Astrocyte (in vitro differentiated cells and primary cell): ENCODE results near the gene NAALADL2. TPM values are rescaled to one million over a fixed set of nuclear protein-coding genes. Genes with fewer than 3 reads are reported as not detected.

Experiments used
- DNase-seq: peaks from one replicate; pipeline ENCODE4 v3.0.0-alpha.2; 2010; ENCODE audit warnings: low read depth
- FAIRE-seq: peaks from 2 replicates; lab custom pipeline; 2011; peaks lifted over from hg19 to GRCh38; lab: Jason Lieb, UNC
- H2AFZ ChIP-seq: 2 replicates; pipeline ENCODE4 v1.6.0; 2012; ENCODE audit warnings: low read depth, low read length, inconsistent platforms
- H3K27ac ChIP-seq: 2 replicates; pipeline ENCODE4 v1.5.1; 2011; ENCODE audit warnings: low read depth, low read length, inconsistent platforms
- H3K27me3 ChIP-seq: 2 replicates; pipeline ENCODE4 v1.6.0; 2011; ENCODE audit warnings: low read length, inconsistent platforms; ENCODE audit not compliant: insufficient read depth
- H3K36me3 ChIP-seq: 2 replicates; pipeline ENCODE4 v1.5.1; 2011; ENCODE audit warnings: low read length, inconsistent platforms; ENCODE audit not compliant: insufficient read depth
- H3K4me1 ChIP-seq: 2 replicates; pipeline ENCODE4 v1.5.1; 2011; ENCODE audit warnings: low read length, inconsistent platforms; ENCODE audit not compliant: insufficient read depth
- H3K4me2 ChIP-seq: 2 replicates; pipeline ENCODE4 v1.6.0; 2012; ENCODE audit warnings: low read length, inconsistent platforms
- H3K4me3 ChIP-seq: 2 replicates; pipeline ENCODE4 v1.5.1; 2011; ENCODE audit warnings: low read depth, mild to moderate bottlenecking, low read length, inconsistent platforms; ENCODE audit not compliant: insufficient read depth
- H3K79me2 ChIP-seq: 2 replicates; pipeline ENCODE4 v1.6.0; 2012; ENCODE audit warnings: mild to moderate bottlenecking, low read length, inconsistent platforms; ENCODE audit not compliant: insufficient read depth
- H3K9ac ChIP-seq: 2 replicates; pipeline ENCODE4 v1.6.0; 2012; ENCODE audit warnings: mild to moderate bottlenecking, low read length, inconsistent platforms
- H3K9me3 ChIP-seq: 2 replicates; pipeline ENCODE4 v1.5.1; 2012; ENCODE audit warnings: low read depth, mild to moderate bottlenecking, low read length, inconsistent platforms; ENCODE audit not compliant: insufficient read depth
- H4K20me1 ChIP-seq: 2 replicates; pipeline ENCODE4 v1.6.0; 2012; ENCODE audit warnings: low read length, inconsistent platforms; ENCODE audit not compliant: insufficient read depth
- H3K27ac Mint-ChIP-seq: one replicate; pipeline ENCODE4 v1.8.0; 2021; ENCODE audit warnings: mild to moderate bottlenecking, mixed read lengths; ENCODE audit not compliant: unreplicated experiment
- H3K27me3 Mint-ChIP-seq: one replicate; pipeline ENCODE4 v1.8.0; 2021; ENCODE audit warnings: low read depth, mixed read lengths; ENCODE audit not compliant: unreplicated experiment
- H3K36me3 Mint-ChIP-seq: one replicate; pipeline ENCODE4 v1.8.0; 2021; ENCODE audit warnings: low read depth, mixed read lengths; ENCODE audit not compliant: unreplicated experiment
- H3K4me1 Mint-ChIP-seq: one replicate; pipeline ENCODE4 v1.8.0; 2021; ENCODE audit warnings: low read depth, mixed read lengths; ENCODE audit not compliant: unreplicated experiment
- H3K4me3 Mint-ChIP-seq: one replicate; pipeline ENCODE4 v1.8.0; 2021; ENCODE audit warnings: mild to moderate bottlenecking, moderate library complexity, mixed read lengths; ENCODE audit not compliant: unreplicated experiment
- H3K9me3 Mint-ChIP-seq: one replicate; pipeline ENCODE4 v1.8.0; 2021; ENCODE audit warnings: mild to moderate bottlenecking, mixed read lengths; ENCODE audit not compliant: unreplicated experiment
- EZH2 ChIP-seq: IDR thresholded peaks from 2 replicates; pipeline ENCODE4 v1.6.1; 2012; ENCODE audit warnings: mild to moderate bottlenecking, low read length, inconsistent platforms; ENCODE audit not compliant: insufficient read depth
- total RNA-seq: library from RNA; stranded (reverse); gene quantifications from 2 replicates; pipeline ENCODE4 v1.2.1, GENCODE V29; 2021
- TF ChIP-seq, protein P1 (sequence below): IDR thresholded peaks from 2 replicates; pipeline ENCODE4 v1.5.1; 2011; ENCODE audit warnings: low read depth, mild to moderate bottlenecking, inconsistent platforms, low read length, moderate library complexity; ENCODE audit not compliant: insufficient read depth

The NAALADL2 gene
- total RNA-seq, 1 donor from 2014 or later: 2.7 TPM

DNA sequence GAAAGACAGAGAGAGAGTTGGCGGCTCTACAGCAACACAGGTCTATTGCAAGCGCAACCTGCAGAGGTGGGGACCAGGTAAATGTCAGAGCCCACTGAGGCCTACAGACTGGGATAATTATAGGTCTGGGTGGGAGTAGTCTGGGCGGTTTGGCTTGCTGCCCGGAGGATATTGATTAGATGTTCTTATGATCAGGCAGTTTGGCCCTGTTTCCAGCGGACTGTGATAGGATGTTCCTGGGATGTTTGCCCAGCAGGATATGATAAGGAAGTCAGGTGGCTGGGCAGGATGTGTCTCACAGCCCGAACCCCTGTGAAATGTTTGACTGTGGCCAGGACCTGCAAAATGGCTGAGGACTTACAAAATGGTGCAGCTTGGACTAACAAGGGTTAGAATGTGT lies 364.9 kb downstream of the NAALADL2 start:
- no peak for DNase-seq

DNA sequence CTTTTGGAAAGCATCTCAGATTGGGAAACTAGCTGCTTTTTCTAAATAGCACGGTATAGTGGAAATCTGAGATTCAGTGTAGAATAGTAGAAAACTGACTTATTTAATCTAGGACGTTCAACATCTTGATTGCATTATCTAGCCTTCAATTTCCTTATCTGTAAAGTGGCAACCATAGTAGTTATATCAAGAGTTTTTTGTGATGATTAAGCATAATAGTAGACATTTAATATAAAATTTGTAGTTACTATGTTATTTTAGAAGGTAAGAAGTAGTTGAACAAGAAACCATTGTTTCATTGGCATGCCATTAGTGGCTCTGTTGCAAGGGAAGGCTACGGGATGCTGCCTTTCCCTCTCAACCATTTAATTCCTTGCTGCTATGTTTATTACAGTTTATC lies 367.3 kb downstream of the NAALADL2 start:
- Mint-ChIP-seq H3K4me1 (no peaks in the 10 kb centered on the region), H3K9me3 (no peaks in the 10 kb centered on the region), H3K27ac (no peak overlapping the region), H3K27me3 (no peaks in the 10 kb centered on the region), H3K4me3 (no peak overlapping the region), H3K36me3 (no peaks in the 10 kb centered on the region)
- no peak overlapping the region for H3K4me3 ChIP-seq
- H4K20me1 ChIP-seq: no peaks in the 10 kb centered on the region
- H3K9me3 ChIP-seq: no peaks in the 10 kb centered on the region
- FAIRE-seq (no peak), DNase-seq (no peak)
- no peak overlapping the region for H2AFZ ChIP-seq
- no peak overlapping the region for H3K9ac ChIP-seq
- TF ChIP-seq EZH2: no peak
- TF ChIP-seq, protein P1, sequence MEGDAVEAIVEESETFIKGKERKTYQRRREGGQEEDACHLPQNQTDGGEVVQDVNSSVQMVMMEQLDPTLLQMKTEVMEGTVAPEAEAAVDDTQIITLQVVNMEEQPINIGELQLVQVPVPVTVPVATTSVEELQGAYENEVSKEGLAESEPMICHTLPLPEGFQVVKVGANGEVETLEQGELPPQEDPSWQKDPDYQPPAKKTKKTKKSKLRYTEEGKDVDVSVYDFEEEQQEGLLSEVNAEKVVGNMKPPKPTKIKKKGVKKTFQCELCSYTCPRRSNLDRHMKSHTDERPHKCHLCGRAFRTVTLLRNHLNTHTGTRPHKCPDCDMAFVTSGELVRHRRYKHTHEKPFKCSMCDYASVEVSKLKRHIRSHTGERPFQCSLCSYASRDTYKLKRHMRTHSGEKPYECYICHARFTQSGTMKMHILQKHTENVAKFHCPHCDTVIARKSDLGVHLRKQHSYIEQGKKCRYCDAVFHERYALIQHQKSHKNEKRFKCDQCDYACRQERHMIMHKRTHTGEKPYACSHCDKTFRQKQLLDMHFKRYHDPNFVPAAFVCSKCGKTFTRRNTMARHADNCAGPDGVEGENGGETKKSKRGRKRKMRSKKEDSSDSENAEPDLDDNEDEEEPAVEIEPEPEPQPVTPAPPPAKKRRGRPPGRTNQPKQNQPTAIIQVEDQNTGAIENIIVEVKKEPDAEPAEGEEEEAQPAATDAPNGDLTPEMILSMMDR: no peak
- H3K27me3 ChIP-seq: no peaks in the 10 kb centered on the region
- no peak overlapping the region for H3K4me2 ChIP-seq
- H3K79me2 ChIP-seq: no peaks in the 10 kb centered on the region
- no peaks in the 10 kb centered on the region for H3K4me1 ChIP-seq
- H3K36me3 ChIP-seq: no peaks in the 10 kb centered on the region
- H3K27ac ChIP-seq: no peak overlapping the region

More for the DNA sequence above, 364.9 kb downstream of the NAALADL2 start:
- H2AFZ ChIP-seq: no peak overlapping the region
- H3K27ac ChIP-seq: no peak overlapping the region
- no peak overlapping the region for H3K4me2 ChIP-seq
- no peaks in the 10 kb centered on the region for H3K4me1 ChIP-seq
- Mint-ChIP-seq H3K4me3 (no peak overlapping the region), H3K36me3 (no peaks in the 10 kb centered on the region), H3K9me3 (no peaks in the 10 kb centered on the region), H3K27ac (no peak overlapping the region), H3K4me1 (no peaks in the 10 kb centered on the region), H3K27me3 (no peaks in the 10 kb centered on the region)
- H3K36me3 ChIP-seq: no peaks in the 10 kb centered on the region
- H3K27me3 ChIP-seq: no peaks in the 10 kb centered on the region
- no peak overlapping the region for H3K9ac ChIP-seq
- H3K79me2 ChIP-seq: no peaks in the 10 kb centered on the region
- H4K20me1 ChIP-seq: no peaks in the 10 kb centered on the region
- TF ChIP-seq, protein P1: no peak
- no peak for TF ChIP-seq EZH2
- no peak for FAIRE-seq
- H3K9me3 ChIP-seq: no peaks in the 10 kb centered on the region
- H3K4me3 ChIP-seq: no peak overlapping the region

DNA sequence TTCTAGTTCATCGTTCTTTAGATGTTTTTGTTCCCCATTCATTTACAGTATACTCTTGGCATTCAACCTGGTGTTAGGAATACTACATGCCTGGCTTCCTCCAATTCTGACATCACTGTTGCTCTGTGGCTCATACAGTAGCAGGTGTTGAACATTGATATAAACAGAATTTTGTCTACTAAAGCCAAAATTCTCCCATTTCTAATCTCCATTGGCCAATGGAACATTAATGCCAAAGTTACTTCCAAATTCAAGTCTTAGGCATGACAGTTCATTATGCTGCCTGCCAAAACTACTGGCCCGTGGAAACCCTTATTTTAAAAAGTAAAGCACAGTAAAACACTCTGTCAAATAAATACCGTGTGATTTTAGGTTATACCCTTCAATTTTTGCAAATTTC lies 368.0 kb downstream of the NAALADL2 start:
- Histone ChIP-seq H3K4me3 (no peak overlapping the region), H3K36me3 (no peaks in the 10 kb centered on the region), H2AFZ (no peak overlapping the region), H3K4me1 (no peaks in the 10 kb centered on the region), H3K9me3 (no peaks in the 10 kb centered on the region), H3K27ac (no peak overlapping the region), H4K20me1 (no peaks in the 10 kb centered on the region), H3K4me2 (no peak overlapping the region), H3K79me2 (no peaks in the 10 kb centered on the region), H3K27me3 (no peaks in the 10 kb centered on the region), H3K9ac (no peak overlapping the region)
- H3K4me3 Mint-ChIP-seq: no peak overlapping the region
- TF ChIP-seq, protein P1: no peak
- TF ChIP-seq EZH2: no peak
- H3K27ac Mint-ChIP-seq: no peak overlapping the region
- no peaks in the 10 kb centered on the region for H3K9me3 Mint-ChIP-seq
- no peak for FAIRE-seq
- no peaks in the 10 kb centered on the region for H3K27me3 Mint-ChIP-seq
- no peaks in the 10 kb centered on the region for H3K4me1 Mint-ChIP-seq
- no peaks in the 10 kb centered on the region for H3K36me3 Mint-ChIP-seq
- no peak for DNase-seq
